Fibroblast of upper back skin (primary cell): ENCODE measurements around the gene OR10C1.
"Not testable (repeated sequence)": the region's sequence is repeated elsewhere in the genome, so short reads cannot be mapped to it uniquely, and the experiment has no call there.

Source experiments
- DNase-seq: peaks from one replicate; pipeline ENCODE4 v3.0.0-alpha.2; 2013

Gene OR10C1

GRCh38 chr6:29439006-29439405 lies at the start of gene OR10C1:
TSS of gene OR10C1 (plus strand) at chr6:29439306. CDS start at chr6:29440016, 710 bp downstream.
- DNase-seq, result no peak

- no peak for DNase-seq
Observed at GRCh38 chr6:29395331-29395730, 43.8 kb upstream of the OR10C1 start, which contains the start of gene OR12D2. TSS of gene OR12D2 (plus strand) at chr6:29395631. CDS start at chr6:29396700, 1,069 bp downstream.

GRCh38 chr6:29399525-29399924 lies 39.6 kb upstream of the OR10C1 start:
- no peak for DNase-seq

GRCh38 chr6:29403801-29404200 lies 35.3 kb upstream of the OR10C1 start:
- no peak for DNase-seq

GRCh38 chr6:29414588-29414987 lies 24.5 kb upstream of the OR10C1 start, which contains the start of gene OR12D1:
TSS of gene OR12D1 (plus strand) at chr6:29414928.
- DNase-seq, result no peak

GRCh38 chr6:29419516-29419915 lies 19.6 kb upstream of the OR10C1 start:
- peak; percentile 7 for DNase-seq

- no peak for DNase-seq
Observed at GRCh38 chr6:29424168-29424567, 14.9 kb upstream of the OR10C1 start.

GRCh38 chr6:29424575-29424974 lies 14.5 kb upstream of the OR10C1 start:
- no peak for DNase-seq

- no peak for DNase-seq
Observed at GRCh38 chr6:29425075-29425474, 14.0 kb upstream of the OR10C1 start.

- DNase-seq, result no peak
Observed at GRCh38 chr6:29426654-29427053, 12.5 kb upstream of the OR10C1 start.

GRCh38 chr6:29436730-29437129 lies 2.4 kb upstream of the OR10C1 start:
- not testable (repeated sequence) for DNase-seq

GRCh38 chr6:29442719-29443118 lies 3.6 kb downstream of the OR10C1 start:
- DNase-seq, result no peak

- not testable (repeated sequence) for DNase-seq
Observed at GRCh38 chr6:29444031-29444430, 4.9 kb downstream of the OR10C1 start.

GRCh38 chr6:29447670-29448069 lies 8.6 kb downstream of the OR10C1 start:
- peak; percentile 11 for DNase-seq

GRCh38 chr6:29451471-29452193 lies 12.5 kb downstream of the OR10C1 start:
- DNase-seq, result peak; percentile 21

GRCh38 chr6:29456971-29457370 lies 17.9 kb downstream of the OR10C1 start, which contains the start of the genes OR11A1 and OR2H1:
TSS of gene OR11A1 (minus strand) at chr6:29457071. CDS start at chr6:29427641, 29,430 bp downstream.
TSS of gene OR2H1 (plus strand) at chr6:29457155. CDS start at chr6:29461770, 4,615 bp downstream.
- DNase-seq, result no peak

- no peak for DNase-seq
Observed at GRCh38 chr6:29461021-29461814, 22.1 kb downstream of the OR10C1 start.

- no peak for DNase-seq
Observed at GRCh38 chr6:29462022-29462421, 22.9 kb downstream of the OR10C1 start.

- no peak for DNase-seq
Observed at GRCh38 chr6:29465279-29465678, 26.2 kb downstream of the OR10C1 start.

- DNase-seq, result no peak
Observed at GRCh38 chr6:29465801-29466200, 26.7 kb downstream of the OR10C1 start.

GRCh38 chr6:29466241-29466640 lies 27.1 kb downstream of the OR10C1 start:
- no peak for DNase-seq

- DNase-seq, result no peak
Observed at GRCh38 chr6:29474996-29475395, 35.9 kb downstream of the OR10C1 start.

GRCh38 chr6:29477923-29478450 lies 38.9 kb downstream of the OR10C1 start:
- no peak for DNase-seq

- DNase-seq, result no peak
Observed at GRCh38 chr6:29478740-29479139, 39.6 kb downstream of the OR10C1 start.
